Neural cell (in vitro differentiated cells): ENCODE measurements around the gene ARID1B.

Source experiments
- CTCF ChIP-seq: fragments of 450-650 bp; IDR thresholded peaks from 2 replicates; pipeline ENCODE4 v1.5.1; 2014; ENCODE audit warnings: antibody characterized with exemption, mild to moderate bottlenecking, moderate library complexity; ENCODE audit not compliant: poor library complexity, severe bottlenecking
- EP300 ChIP-seq: fragments of 450-650 bp; conservative IDR thresholded peaks from 2 replicates; pipeline ENCODE4 v1.6.1; 2014; ENCODE audit warnings: antibody characterized with exemption, mild to moderate bottlenecking, moderate library complexity; ENCODE audit not compliant: poor library complexity, severe bottlenecking
- POLR2AphosphoS5 ChIP-seq: IDR thresholded peaks from 2 replicates; pipeline ENCODE4 v1.6.1; 2012
- RAD21 ChIP-seq: fragments of 450-650 bp; conservative IDR thresholded peaks from 2 replicates; pipeline ENCODE4 v1.6.1; 2014; ENCODE audit warnings: antibody characterized with exemption, mild to moderate bottlenecking, moderate library complexity
- REST ChIP-seq: IDR thresholded peaks from 2 replicates; pipeline ENCODE4 v1.6.1; 2012; ENCODE audit warnings: borderline replicate concordance
- SMC3 ChIP-seq: fragments of 450-650 bp; conservative IDR thresholded peaks from 2 replicates; pipeline ENCODE4 v1.6.1; 2014; ENCODE audit warnings: antibody characterized with exemption, mild to moderate bottlenecking, moderate library complexity; ENCODE audit not compliant: poor library complexity

- TF ChIP-seq CTCF (no peak), SMC3 (no peak), REST (no peak), POLR2AphosphoS5 (no peak), EP300 (no peak), RAD21 (no peak)
Observed at GRCh38 chr6:157091856-157092460, 314.8 kb downstream of the ARID1B start.
